ENCODE data around the gene UBXN6.
A peak's percentile ranks its signal among the peaks of the same experiment; 100 is the strongest.

Gene UBXN6

GRCh38 chr19:4457654-4458395, at the start of gene UBXN6:
Gene UBXN6 (minus strand): TSS chr19:4457794. CDS start chr19:4457697, 97 bp downstream.
- Histone ChIP-seq H3K4me1 (peaks cover 0 to 27% (median 24%) of the 10 kb centered on the region in 4 donors), H3K27me3 (no peaks in the 10 kb centered on the region), H3K36me3 (peaks cover 14 to 19% (median 15%) of the 10 kb centered on the region in 3 donors), H3K9me3 (no peaks in the 10 kb centered on the region), H3K4me3 (peak within 1 kb of the TSS; percentile 79 to 94), H3K27ac (peak within 1 kb of the TSS; percentile 85 to 89)
- TF ChIP-seq CTCF (IDR thresholded peaks at IDR 0.05), result no peak
- intact Hi-C loops (cut with DNase I; ENCODE audit: low total_unique reads), result no loop called here
- peak; percentile 98 to 99 for DNase-seq

DNA sequence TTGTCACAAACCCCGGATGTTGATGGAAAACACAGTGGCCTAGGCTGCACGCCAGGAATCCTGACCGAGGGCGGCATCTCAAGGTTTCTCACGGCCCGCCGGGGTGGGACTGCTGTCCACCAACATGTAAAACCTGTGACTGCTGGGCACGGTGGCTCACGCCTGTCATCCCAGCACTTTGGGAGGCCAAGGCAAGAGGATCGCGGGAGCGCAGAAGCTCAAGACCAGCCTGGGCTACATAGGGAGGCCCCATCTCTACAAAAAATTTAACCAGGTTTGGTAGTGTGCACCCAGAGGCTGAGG, 49.5 kb upstream of the UBXN6 start:
- Histone ChIP-seq H3K9me3 (no peaks in the 10 kb centered on the region), H3K27me3 (no peaks in the 10 kb centered on the region), H3K4me3 (no peak overlapping the region), H3K36me3 (peaks cover 0 to 40% (median 27%) of the 10 kb centered on the region in 3 donors), H3K4me1 (no peaks in the 10 kb centered on the region), H3K27ac (no peak overlapping the region)
- no peak for DNase-seq
- intact Hi-C loops (cut with DNase I; ENCODE audit: low total_unique reads), result no loop called here
- no peak for TF ChIP-seq CTCF (IDR thresholded peaks at IDR 0.05)

DNA sequence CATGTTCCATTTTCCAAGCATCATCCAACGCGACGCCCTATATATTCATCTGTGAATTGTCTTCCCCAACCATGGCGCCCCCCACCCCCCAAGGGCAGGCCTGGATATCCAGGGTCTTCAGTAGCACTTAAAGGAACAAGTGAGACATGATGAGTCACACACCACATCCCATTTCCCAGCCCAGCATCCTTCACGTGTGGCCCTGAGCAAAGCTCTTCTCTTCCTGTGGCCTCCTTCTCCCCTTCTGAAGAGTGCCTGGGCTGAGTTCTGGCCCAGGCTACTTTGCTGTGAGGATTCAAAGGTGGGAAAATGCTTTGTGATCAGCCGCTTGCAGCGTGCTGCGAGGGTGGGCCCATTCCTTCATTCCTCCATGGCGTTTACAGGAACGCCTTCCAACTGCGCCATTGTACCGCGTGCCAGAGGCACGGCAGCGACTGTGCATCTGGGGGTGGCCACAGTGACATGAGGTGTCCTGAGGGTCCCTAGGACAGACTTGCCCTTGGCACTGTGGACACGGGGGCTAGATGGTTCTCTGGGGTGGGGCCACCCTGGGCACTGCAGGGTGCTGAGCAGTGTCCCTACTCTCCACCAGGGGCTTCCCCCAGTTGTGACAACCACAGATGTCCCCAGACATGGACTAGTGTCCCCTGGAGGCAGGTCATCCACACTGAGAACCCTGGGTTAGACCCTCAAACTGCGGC, 49.0 kb upstream of the UBXN6 start:
- Histone ChIP-seq H3K4me3 (no peak overlapping the region), H3K4me1 (no peaks in the 10 kb centered on the region), H3K9me3 (no peaks in the 10 kb centered on the region), H3K27me3 (no peaks in the 10 kb centered on the region), H3K36me3 (peaks cover 2 to 45% (median 32%) of the 10 kb centered on the region in 3 donors), H3K27ac (no peak overlapping the region)
- no peak for DNase-seq
- intact Hi-C loops (cut with DNase I; ENCODE audit: low total_unique reads), result no loop called here
- TF ChIP-seq CTCF (IDR thresholded peaks at IDR 0.05), result no peak

DNA sequence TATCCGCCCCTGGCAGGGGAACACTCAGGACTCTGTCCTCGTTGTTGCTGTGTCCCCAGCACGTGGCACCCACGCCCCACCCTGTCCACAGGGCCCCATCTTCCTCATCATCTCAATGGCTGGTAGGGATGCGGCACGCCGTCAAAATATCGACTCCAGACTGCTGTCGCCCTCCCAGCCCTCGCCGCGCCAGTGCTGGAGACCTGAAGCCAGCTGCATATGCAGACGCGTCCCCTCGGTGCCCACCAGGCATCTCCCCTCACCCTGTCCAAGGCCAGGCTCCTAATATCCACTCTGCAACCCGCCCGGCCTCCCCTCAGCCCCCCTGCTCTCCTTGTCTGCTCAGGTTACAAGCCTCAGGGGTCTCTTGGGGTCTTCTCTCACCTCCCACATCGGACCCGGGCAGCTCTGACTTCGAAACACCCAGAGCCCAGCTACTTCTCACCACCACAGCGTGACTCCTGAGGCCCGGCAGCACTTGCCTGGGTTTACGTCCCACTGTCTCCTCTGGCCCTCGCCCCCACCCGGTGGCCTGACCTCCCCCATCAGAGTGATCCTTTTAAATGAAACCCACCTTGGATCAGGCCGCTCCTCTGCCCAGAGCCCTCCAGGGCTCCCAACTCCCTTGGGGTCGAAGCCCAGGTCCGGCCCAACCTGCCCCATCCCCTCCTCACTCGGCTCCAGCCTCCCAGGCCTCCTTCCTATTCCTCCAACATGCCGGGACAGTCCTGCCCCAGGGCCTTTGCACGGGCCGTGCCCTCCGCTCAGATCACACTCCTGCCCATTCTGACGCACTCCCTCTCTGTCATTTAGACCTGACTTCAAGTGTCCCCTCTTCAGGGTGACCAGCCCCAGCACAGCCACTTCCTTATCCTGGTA, 48.2 kb upstream of the UBXN6 start:
- peaks cover 10 to 53% (median 40%) of the 10 kb centered on the region in 3 donors for H3K36me3 ChIP-seq
- no peak overlapping the region for H3K27ac ChIP-seq
- H3K4me3 ChIP-seq, result no peak overlapping the region
- H3K4me1 ChIP-seq, result no peaks in the 10 kb centered on the region
- intact Hi-C loops (cut with DNase I; ENCODE audit: low total_unique reads), result no loop called here
- no peak for TF ChIP-seq CTCF (IDR thresholded peaks at IDR 0.05)
- no peaks in the 10 kb centered on the region for H3K27me3 ChIP-seq
- H3K9me3 ChIP-seq, result no peaks in the 10 kb centered on the region
- no peak for DNase-seq

- no peaks in the 10 kb centered on the region for H3K27me3 ChIP-seq
- no peak overlapping the region for H3K4me3 ChIP-seq
- intact Hi-C loops (cut with DNase I; ENCODE audit: low total_unique reads), result no loop called here
- TF ChIP-seq CTCF (IDR thresholded peaks at IDR 0.05), result no peak
- H3K9me3 ChIP-seq, result no peaks in the 10 kb centered on the region
- peaks cover 11 to 61% (median 48%) of the 10 kb centered on the region in 3 donors for H3K36me3 ChIP-seq
- no peak for DNase-seq
- H3K27ac ChIP-seq, result no peak overlapping the region
- no peaks in the 10 kb centered on the region for H3K4me1 ChIP-seq
Observed at GRCh38 chr19:4504891-4505569, 47.4 kb upstream of the UBXN6 start.
